GM12875 (cell line): Measurements from ENCODE around the gene ATP9A.
"Not testable (repeated sequence)": the region's sequence is repeated elsewhere in the genome, so short reads cannot be mapped to it uniquely, and the experiment has no call there.

Experiments used
- H3K4me3 ChIP-seq: one replicate; pipeline ENCODE4 v1.5.1; 2011; ENCODE audit warnings: low read depth, low read length, control low read depth
- TF ChIP-seq, protein P1 (sequence below): IDR thresholded peaks from 2 replicates; pipeline ENCODE4 v1.5.1; 2011; ENCODE audit warnings: low read depth, mild to moderate bottlenecking, control low read depth, inconsistent platforms, low read length, moderate library complexity, borderline replicate concordance; ENCODE audit not compliant: insufficient read depth

ATP9A gene

DNA sequence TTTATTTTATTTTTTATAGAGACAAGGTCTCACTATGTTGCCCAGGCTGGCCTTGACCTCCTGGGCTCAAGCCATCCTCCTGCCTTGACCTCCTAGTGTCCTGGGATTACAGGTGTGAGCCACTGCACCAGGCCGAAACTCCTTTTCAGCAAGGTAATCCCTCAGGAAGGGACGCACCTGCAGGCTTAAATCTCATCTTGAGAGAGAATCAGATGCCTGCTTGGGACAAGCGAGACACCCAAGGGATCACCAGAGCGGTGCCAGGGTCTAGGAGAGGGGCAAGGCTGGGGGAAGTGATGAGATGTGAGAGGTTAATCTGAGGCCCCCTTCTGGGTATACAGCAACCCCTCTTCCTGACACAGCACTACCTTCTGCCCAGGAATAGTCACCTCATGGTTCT, 4.0 kb upstream of the ATP9A start:
- no peak overlapping the region for H3K4me3 ChIP-seq
- TF ChIP-seq, protein P1, sequence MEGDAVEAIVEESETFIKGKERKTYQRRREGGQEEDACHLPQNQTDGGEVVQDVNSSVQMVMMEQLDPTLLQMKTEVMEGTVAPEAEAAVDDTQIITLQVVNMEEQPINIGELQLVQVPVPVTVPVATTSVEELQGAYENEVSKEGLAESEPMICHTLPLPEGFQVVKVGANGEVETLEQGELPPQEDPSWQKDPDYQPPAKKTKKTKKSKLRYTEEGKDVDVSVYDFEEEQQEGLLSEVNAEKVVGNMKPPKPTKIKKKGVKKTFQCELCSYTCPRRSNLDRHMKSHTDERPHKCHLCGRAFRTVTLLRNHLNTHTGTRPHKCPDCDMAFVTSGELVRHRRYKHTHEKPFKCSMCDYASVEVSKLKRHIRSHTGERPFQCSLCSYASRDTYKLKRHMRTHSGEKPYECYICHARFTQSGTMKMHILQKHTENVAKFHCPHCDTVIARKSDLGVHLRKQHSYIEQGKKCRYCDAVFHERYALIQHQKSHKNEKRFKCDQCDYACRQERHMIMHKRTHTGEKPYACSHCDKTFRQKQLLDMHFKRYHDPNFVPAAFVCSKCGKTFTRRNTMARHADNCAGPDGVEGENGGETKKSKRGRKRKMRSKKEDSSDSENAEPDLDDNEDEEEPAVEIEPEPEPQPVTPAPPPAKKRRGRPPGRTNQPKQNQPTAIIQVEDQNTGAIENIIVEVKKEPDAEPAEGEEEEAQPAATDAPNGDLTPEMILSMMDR, result no peak

DNA sequence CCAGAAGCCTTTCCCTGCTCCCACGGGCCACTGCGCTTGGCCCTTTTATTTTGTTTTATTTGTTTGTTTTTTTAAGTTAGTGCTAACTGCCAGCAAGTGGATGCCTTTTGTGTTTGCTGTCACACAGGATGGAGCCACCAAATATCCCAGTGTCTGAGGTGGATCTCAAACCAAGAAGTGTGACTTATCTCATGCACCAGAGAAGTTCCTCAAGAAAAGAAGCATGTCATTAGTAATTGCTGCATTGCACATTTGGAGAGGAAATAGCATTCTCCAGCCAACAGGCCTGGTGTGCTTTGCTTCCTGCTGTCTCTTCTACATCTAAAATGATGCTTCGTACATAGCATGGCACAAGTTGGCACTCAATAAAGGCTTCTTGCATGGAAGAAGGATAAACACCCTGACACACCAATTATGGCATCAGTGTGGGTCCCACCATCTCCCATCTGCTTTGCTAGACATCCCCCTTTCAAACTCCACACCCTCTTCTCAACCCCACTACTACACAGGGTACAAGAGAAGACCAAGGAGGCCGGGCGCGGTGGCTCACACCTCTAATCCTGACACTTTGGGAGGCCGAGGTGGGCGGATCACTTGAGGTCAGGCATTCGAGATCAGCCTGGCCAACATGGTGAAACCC, 1.9 kb upstream of the ATP9A start:
- no peak overlapping the region for H3K4me3 ChIP-seq
- TF ChIP-seq, protein P1, result no peak

DNA sequence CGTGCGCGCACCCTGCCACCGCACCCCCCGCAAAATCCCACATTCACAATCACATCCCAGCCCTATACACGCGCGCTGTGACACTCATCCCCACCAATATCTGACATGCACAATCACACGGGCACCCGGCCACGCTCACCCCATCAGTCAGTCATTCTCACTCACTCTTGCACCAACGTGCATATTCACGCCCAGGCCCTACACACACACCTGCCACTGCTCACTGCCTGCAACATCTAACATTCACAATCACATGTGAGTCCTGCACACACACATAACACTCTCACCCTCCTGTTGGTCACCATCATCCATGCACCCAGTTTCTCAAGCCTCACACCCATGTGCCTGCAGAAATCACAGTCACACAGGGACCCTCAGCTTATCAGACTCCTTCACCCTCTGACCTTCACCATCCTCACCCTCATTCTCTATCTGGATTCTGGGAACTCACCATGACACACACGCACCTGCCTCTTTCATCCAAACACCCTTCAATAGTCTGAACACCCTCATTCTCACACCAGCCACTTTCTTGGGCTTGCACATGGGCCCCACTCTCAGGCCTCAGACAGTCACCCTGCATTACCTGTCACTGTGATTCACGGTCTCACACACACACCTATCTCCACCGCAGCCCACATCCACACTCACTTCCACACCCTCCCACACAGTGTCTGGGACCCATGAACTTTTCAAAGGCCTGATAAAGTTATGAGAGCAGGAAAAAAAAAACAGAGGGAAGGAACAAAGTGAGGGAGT, 748 bp upstream of the ATP9A start:
- TF ChIP-seq, protein P1, result no peak
- no peak overlapping the region for H3K4me3 ChIP-seq

DNA sequence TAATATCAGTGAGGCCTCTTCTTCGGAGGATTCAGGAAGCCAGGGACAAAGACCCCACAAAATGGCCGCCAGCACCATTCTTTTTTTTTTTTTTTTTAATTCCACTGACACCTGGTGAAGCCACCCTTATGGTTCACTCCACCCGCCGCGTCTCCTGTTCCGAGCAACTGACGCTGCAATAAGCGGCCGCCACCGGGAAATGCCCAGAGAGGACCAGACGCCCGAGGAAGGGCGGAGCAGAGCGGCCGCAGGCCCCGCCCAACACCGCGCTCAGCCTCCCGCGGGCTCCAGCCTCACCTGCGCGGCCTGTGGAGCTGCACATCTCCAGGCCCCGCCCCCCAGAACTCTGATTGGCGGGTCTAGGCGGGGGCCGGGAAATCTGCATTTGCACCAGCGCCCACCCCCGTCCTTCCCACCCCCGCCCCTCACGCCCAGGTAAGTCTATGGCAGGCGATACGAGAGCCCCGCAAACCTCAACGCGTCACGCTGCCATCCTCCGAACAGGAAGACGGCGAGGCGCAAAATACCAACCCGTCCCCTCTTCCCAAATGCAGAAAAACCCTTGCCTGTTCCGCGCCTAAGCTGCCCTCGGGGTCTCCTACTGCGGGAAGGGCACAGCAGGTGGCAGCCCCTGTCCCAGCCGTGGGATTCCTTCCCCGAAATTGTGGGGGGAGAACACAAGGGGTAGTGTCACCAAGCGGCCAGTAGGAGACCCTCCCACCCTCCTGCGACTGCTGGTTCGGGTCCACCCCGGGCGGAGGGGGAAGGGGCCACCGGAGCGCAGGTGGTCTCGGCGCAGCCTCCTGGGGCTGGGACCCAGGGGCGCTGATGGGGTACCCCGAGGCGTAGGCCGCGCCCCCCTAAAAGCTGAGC, 960 bp downstream of the ATP9A start:
- no peak overlapping the region for H3K4me3 ChIP-seq
- TF ChIP-seq, protein P1, result no peak

DNA sequence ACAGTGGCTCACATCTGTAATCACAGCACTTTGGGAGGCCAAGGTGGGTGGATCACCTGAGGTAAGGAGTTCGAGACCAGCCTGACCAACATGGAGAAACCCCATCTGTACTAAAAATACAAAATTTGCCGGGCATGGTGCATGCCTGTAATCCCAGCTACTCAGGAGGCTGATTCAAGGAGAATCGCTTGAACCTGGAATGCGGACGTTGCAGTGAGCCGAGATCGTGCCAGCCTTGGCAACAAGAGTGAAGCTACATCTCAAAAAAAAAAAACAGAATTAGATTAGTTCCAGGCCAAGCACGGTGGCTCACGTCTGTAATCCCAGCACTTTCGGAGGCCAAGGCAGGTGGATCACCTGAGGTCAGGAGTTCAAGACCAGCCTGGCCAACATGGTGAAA, 2.8 kb downstream of the ATP9A start:
- not testable (repeated sequence) for H3K4me3 ChIP-seq

DNA sequence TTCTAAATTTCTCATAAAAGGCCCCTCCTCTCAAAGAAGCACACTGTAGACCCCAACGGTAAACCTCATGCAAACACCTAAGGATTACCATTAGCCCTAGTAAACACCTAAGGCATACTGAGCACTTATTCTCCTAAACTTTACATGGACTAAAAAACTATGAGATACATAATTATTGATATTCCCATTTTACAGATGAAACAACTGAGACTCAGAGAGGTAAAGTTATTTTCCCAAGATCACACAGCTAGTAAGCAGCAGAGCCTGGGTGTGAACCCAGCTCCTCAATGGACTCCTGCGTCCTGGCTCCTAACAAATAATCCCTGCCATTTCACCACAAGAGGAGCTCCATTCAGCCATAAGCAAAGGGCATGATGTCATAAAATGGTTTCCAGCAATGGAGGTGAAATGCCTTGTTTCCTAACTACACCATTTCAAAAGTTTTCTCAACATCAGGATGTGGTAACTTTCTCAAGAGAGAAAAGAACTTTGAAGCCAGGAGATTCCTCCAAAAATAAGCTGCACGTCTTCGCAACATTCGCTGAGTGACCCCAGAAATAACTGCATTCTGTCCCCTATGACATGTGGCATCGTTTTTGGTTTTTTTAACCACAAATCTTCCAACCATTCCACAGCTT, 4.1 kb downstream of the ATP9A start:
- no peak overlapping the region for H3K4me3 ChIP-seq
- TF ChIP-seq, protein P1, result no peak

DNA sequence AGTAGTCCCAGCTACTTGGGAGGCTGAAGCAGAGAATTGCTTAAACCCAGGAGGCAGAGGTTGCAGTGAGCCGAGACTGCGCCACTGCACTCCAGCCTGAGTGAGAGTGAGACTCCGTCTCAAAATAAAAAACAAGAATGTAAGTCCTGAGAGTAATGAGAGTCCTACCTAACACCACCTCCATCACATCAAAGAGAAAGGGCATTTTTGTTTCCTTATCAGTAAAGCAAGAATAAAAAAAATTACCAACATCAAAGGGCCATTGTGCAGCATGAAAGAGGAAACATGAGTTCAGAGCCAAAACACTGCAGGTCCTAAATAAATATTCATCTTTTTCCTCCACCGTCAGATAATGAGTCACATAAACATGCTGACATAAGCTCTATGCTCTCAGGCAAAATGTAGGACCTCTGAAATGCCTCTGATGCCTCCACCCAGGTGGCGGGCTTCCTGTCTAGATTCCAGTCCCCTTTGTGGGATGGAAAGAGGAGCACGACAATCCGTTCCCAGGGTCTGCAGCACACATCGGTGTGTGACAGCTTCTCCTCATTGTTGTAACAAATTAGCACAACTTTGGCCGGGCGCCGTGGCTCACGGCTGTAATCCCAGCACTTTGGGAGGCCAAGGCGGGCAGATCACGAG, 7.2 kb downstream of the ATP9A start:
- no peak overlapping the region for H3K4me3 ChIP-seq
- TF ChIP-seq, protein P1, result no peak
